Measurements from ENCODE around the gene COL12A1. TPM values are rescaled to one million over a fixed set of nuclear protein-coding genes. Genes with fewer than 3 reads are reported as not detected.

COL12A1 gene
- total RNA-seq, 3 donors from 2014 or later (not counting 1 experiment from before 2014, with no cell fraction given), result 0.25 TPM; not detected in 2

DNA sequence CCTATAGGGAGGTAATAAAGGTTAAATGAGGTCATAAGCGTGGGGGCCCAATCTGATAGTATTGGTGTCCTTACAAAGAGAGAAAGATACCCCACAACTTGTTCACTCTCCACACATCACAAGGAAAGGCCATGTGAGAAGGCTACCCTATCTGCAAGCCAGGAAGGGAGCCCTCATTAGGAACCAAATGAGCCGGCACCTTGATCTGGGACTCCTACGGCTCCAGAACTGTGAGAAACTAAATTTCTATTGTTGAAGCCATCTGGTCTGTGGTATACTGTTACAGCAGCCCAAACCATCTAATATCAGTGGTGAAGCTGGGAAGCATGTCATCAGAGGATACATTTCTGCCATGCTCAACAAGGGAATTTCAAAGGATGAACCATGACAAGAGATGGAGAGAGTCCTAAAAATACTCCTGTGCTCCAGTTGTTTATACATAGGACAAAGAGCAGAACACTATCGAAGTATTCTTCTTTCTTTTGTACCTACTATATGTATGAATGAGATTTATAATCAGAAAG, 27.3 kb upstream of the COL12A1 start:
- Histone ChIP-seq H3K36me3 (ENCODE audit: control insufficient read depth, insufficient read depth, low read length) (peaks cover 19% of the 10 kb centered on the region), H3K27ac (ENCODE audit: low read length) (no peak overlapping the region), H3K27me3 (ENCODE audit: control insufficient read depth, insufficient read depth, low read length) (no peaks in the 10 kb centered on the region), H3K9me3 (ENCODE audit: control insufficient read depth, insufficient read depth, low read length) (no peaks in the 10 kb centered on the region), H3K4me1 (ENCODE audit: control insufficient read depth, insufficient read depth, low read length) (no peaks in the 10 kb centered on the region), H3K4me3 (ENCODE audit: low read length) (no peak overlapping the region)
- Mint-ChIP-seq H3K4me1 (no peaks in the 10 kb centered on the region), H3K36me3 (no peaks in the 10 kb centered on the region), H3K27ac (no peak overlapping the region), H3K9me3 (no peaks in the 10 kb centered on the region), H3K4me3 (no peak overlapping the region), H3K27me3 (ENCODE audit: low read depth in 2 of 2) (peaks cover 0 to 3% of the 10 kb centered on the region in 2 donors)
- DNase-seq (no peak), ATAC-seq (no peak)
- intact Hi-C loops (cut with micrococcal nuclease), result no loop called here
- 94% methylated on average over 2 of the region's 4 CpGs for WGBS (ENCODE audit: insufficient coverage)
- TF ChIP-seq, protein P1, sequence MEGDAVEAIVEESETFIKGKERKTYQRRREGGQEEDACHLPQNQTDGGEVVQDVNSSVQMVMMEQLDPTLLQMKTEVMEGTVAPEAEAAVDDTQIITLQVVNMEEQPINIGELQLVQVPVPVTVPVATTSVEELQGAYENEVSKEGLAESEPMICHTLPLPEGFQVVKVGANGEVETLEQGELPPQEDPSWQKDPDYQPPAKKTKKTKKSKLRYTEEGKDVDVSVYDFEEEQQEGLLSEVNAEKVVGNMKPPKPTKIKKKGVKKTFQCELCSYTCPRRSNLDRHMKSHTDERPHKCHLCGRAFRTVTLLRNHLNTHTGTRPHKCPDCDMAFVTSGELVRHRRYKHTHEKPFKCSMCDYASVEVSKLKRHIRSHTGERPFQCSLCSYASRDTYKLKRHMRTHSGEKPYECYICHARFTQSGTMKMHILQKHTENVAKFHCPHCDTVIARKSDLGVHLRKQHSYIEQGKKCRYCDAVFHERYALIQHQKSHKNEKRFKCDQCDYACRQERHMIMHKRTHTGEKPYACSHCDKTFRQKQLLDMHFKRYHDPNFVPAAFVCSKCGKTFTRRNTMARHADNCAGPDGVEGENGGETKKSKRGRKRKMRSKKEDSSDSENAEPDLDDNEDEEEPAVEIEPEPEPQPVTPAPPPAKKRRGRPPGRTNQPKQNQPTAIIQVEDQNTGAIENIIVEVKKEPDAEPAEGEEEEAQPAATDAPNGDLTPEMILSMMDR (IDR thresholded peaks at IDR 0.05), result no peak

DNA sequence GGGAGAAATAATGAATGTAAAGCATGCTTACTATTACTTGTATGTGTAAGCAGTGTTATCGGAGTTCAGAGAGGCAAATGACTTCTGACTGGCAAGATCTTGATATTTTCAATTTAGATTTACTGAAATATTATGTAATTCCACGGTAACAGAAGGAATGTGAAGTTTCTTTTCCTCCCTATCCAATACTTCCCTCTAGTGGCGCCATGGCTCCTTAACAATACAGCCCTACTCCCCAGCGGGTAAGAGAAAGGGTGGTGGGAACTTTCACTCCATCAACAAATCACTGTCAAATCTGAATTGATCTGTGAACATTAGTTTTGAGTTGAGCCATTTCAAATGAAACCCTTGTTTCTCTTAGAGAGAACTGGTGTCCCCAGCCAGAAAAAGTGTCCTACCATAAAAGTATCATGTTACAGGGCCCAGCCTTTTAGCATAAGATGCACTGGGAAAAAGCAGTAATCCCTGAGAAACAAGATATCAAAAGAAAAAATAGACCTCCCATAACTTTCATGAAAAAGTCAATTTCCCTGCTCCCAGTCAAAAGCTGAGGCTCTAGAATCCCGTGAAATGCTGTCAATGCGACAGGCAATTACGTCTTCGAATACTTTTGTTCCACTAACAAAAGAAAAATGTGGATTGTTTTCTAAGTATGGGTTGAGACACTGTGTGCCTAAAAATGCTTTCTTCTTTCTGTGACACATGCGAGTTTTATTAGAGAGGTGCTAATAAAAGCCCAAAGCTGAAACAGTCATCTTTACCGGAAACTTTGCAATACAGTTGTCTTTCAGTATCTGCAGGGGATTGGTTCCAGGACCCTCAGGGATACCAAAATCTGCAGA, 24.9 kb upstream of the COL12A1 start:
- intact Hi-C loops (cut with micrococcal nuclease), result no loop called here
- Histone ChIP-seq H3K4me1 (ENCODE audit: control insufficient read depth, insufficient read depth, low read length) (no peaks in the 10 kb centered on the region), H3K27me3 (ENCODE audit: control insufficient read depth, insufficient read depth, low read length) (no peaks in the 10 kb centered on the region), H3K36me3 (ENCODE audit: control insufficient read depth, insufficient read depth, low read length) (no peaks in the 10 kb centered on the region), H3K27ac (ENCODE audit: low read length) (no peak overlapping the region), H3K9me3 (ENCODE audit: control insufficient read depth, insufficient read depth, low read length) (no peaks in the 10 kb centered on the region), H3K4me3 (ENCODE audit: low read length) (no peak overlapping the region)
- peak in 1 of 2 donors; percentile 9 for DNase-seq
- TF ChIP-seq, protein P1 (IDR thresholded peaks at IDR 0.05), result no peak
- Mint-ChIP-seq H3K9me3 (no peaks in the 10 kb centered on the region), H3K4me3 (no peak overlapping the region), H3K36me3 (no peaks in the 10 kb centered on the region), H3K27ac (no peak overlapping the region), H3K27me3 (ENCODE audit: low read depth in 2 of 2) (peaks cover 11 to 13% of the 10 kb centered on the region in 2 donors), H3K4me1 (no peaks in the 10 kb centered on the region)
- WGBS (ENCODE audit: insufficient coverage), result 91% methylated on average over 6 of the region's 10 CpGs
- no peak for ATAC-seq

DNA sequence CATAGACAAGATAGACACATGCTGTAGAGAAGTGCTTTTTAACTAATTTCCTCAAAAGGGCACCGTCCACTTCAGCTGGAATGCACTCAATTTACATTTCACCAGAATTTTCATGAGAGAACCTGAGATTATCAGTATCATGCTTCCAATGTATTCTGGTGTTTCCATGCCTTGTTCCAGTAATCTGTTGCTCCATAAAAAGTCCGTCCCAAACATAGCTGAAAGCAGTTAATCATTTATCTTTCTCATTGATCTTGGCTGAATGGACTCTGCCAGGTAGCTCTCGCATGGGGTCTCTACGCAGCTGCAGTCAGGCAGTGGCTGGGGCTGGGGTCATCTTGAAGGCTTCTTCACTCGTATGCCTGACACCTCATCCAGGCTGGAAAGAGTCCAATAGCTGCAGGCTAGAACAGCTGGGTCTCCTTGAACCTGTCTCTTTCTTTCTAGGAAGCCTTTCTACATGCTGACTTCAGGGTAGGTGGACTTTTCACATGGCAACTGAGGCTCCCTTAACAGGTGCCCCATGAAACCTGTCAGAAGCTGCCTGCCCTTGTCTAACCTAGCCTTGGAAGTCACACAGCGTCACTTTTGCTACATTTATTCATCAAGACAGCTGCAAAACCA, 18.6 kb upstream of the COL12A1 start:
- no peak overlapping the region for H3K4me3 ChIP-seq (ENCODE audit: low read length)
- Mint-ChIP-seq H3K4me3 (no peak overlapping the region), H3K9me3 (no peaks in the 10 kb centered on the region), H3K27ac (no peak overlapping the region), H3K36me3 (no peaks in the 10 kb centered on the region), H3K4me1 (no peaks in the 10 kb centered on the region), H3K27me3 (ENCODE audit: low read depth in 2 of 2) (peaks cover 21 to 60% of the 10 kb centered on the region in 2 donors)
- no peak for DNase-seq
- H3K9me3 ChIP-seq (ENCODE audit: control insufficient read depth, insufficient read depth, low read length), result no peaks in the 10 kb centered on the region
- no peaks in the 10 kb centered on the region for H3K27me3 ChIP-seq (ENCODE audit: control insufficient read depth, insufficient read depth, low read length)
- 84% methylated on average over 6 of the region's 6 CpGs for WGBS (ENCODE audit: insufficient coverage)
- ATAC-seq, result no peak
- TF ChIP-seq, protein P1 (IDR thresholded peaks at IDR 0.05), result no peak
- intact Hi-C loops (cut with micrococcal nuclease), result no loop called here
- no peak overlapping the region for H3K27ac ChIP-seq (ENCODE audit: low read length)
- H3K4me1 ChIP-seq (ENCODE audit: control insufficient read depth, insufficient read depth, low read length), result no peaks in the 10 kb centered on the region
- H3K36me3 ChIP-seq (ENCODE audit: control insufficient read depth, insufficient read depth, low read length), result no peaks in the 10 kb centered on the region
